ENCODE results near the gene FRMD8.
"Not testable (repeated sequence)": the region's sequence is repeated elsewhere in the genome, so short reads cannot be mapped to it uniquely, and the experiment has no call there.

The FRMD8 gene

GRCh38 chr11:65395961-65396530, 9.6 kb downstream of the FRMD8 start:
- no peak for DNase-seq

GRCh38 chr11:65396769-65397745, 10.6 kb downstream of the FRMD8 start:
- no peak for DNase-seq

- no peak for DNase-seq
Measured at GRCh38 chr11:65398362-65398910, 12.0 kb downstream of the FRMD8 start.

- no peak for DNase-seq
Measured at GRCh38 chr11:65399249-65399648, 12.8 kb downstream of the FRMD8 start.

- DNase-seq: no peak
Measured at GRCh38 chr11:65399845-65400244, 13.4 kb downstream of the FRMD8 start.

- DNase-seq: no peak
Measured at GRCh38 chr11:65400307-65401072, 14.1 kb downstream of the FRMD8 start.

GRCh38 chr11:65401073-65401802, 14.8 kb downstream of the FRMD8 start:
- no peak for DNase-seq

- DNase-seq: no peak
Measured at GRCh38 chr11:65401803-65402248, 15.4 kb downstream of the FRMD8 start.

- no peak for DNase-seq
Measured at GRCh38 chr11:65402790-65403189, 16.4 kb downstream of the FRMD8 start.

- DNase-seq: no peak
Measured at GRCh38 chr11:65403607-65404121, 17.2 kb downstream of the FRMD8 start.

- DNase-seq: no peak
Measured at GRCh38 chr11:65404210-65404609, 17.8 kb downstream of the FRMD8 start.

GRCh38 chr11:65404638-65405339, 18.4 kb downstream of the FRMD8 start:
- DNase-seq: no peak

- no peak for DNase-seq
Measured at GRCh38 chr11:65410936-65411680, 24.7 kb downstream of the FRMD8 start.

GRCh38 chr11:65411681-65412070, 25.2 kb downstream of the FRMD8 start:
- no peak for DNase-seq

- no peak for DNase-seq
Measured at GRCh38 chr11:65412271-65413076, 26.0 kb downstream of the FRMD8 start.

GRCh38 chr11:65413077-65413664, 26.7 kb downstream of the FRMD8 start:
- not testable (repeated sequence) for DNase-seq

GRCh38 chr11:65414776-65415498, 28.5 kb downstream of the FRMD8 start:
- DNase-seq: no peak

- DNase-seq: no peak
Measured at GRCh38 chr11:65415499-65416340, 29.3 kb downstream of the FRMD8 start.
